Neural cell (in vitro differentiated cells): ENCODE measurements around the gene GJC3. TPM values are rescaled to one million over a fixed set of nuclear protein-coding genes. Genes with fewer than 3 reads are reported as not detected.
"Not testable (repeated sequence)": the region's sequence is repeated elsewhere in the genome, so short reads cannot be mapped to it uniquely, and the experiment has no call there.

ENCODE experiments used
- H2AFZ ChIP-seq: fragments of 200-600, 300-800 bp; sonication (generic), shearing (Covaris generic); 2 replicates; pipeline ENCODE4 v1.6.0; 2014; ENCODE audit warnings: low read depth, mild to moderate bottlenecking, antibody characterized with exemption, low read length, moderate library complexity
- H3F3A ChIP-seq: fragments of 200-600 bp; shearing (Covaris generic); 2 replicates; pipeline ENCODE4 v1.6.1; 2016; ENCODE audit warnings: mild to moderate bottlenecking, moderate library complexity, mixed read lengths, antibody characterized with exemption, low read length; ENCODE audit not compliant: insufficient read depth, poor library complexity, severe bottlenecking
- H3K27ac ChIP-seq: fragments of 200-600, 300-800 bp; sonication (generic), shearing (Covaris generic); 2 replicates; pipeline ENCODE4 v1.5.1; 2014; ENCODE audit warnings: mild to moderate bottlenecking, low read length, moderate library complexity
- H3K27me3 ChIP-seq: fragments of 300-800, 200-600 bp; sonication (generic), shearing (Covaris generic); 2 replicates; pipeline ENCODE4 v1.6.0; 2014; ENCODE audit warnings: mild to moderate bottlenecking, low read depth, low read length, moderate library complexity; ENCODE audit not compliant: insufficient read depth
- H3K36me3 ChIP-seq: fragments of 300-800, 200-600 bp; sonication (generic), shearing (Covaris generic); 2 replicates; pipeline ENCODE4 v1.5.1; 2014; ENCODE audit warnings: mild to moderate bottlenecking, antibody characterized with exemption, low read length, moderate library complexity; ENCODE audit not compliant: insufficient read depth
- H3K4me2 ChIP-seq: fragments of 300-800, 200-600 bp; sonication (generic), shearing (Covaris generic); 2 replicates; pipeline ENCODE4 v1.6.0; 2014; ENCODE audit warnings: mild to moderate bottlenecking, low read length
- H3K4me3 ChIP-seq: fragments of 300-800, 200-600 bp; sonication (generic), shearing (Covaris generic); 2 replicates; pipeline ENCODE4 v1.5.1; 2014; ENCODE audit warnings: mild to moderate bottlenecking, low read length, moderate library complexity
- H3K79me2 ChIP-seq: fragments of 200-600 bp; shearing (Covaris generic); replicated peaks from 2 replicates; pipeline ENCODE4 v1.6.0; 2014; ENCODE audit warnings: mild to moderate bottlenecking, low read length, moderate library complexity; ENCODE audit not compliant: insufficient read depth
- H3K9ac ChIP-seq: fragments of 300-800, 200-600 bp; sonication (generic), shearing (Covaris generic); 2 replicates; pipeline ENCODE4 v1.6.1; 2016; ENCODE audit warnings: mild to moderate bottlenecking, low read length, mixed read lengths
- H3K9me2 ChIP-seq: fragments of 200-600 bp; shearing (Covaris generic); 2 replicates; pipeline ENCODE4 v1.6.1; 2016; ENCODE audit warnings: mild to moderate bottlenecking, low read length, mixed read lengths; ENCODE audit not compliant: insufficient read depth
- H3K9me3 ChIP-seq: fragments of 200-600, 300-800 bp; sonication (generic), shearing (Covaris generic); 2 replicates; pipeline ENCODE4 v1.6.1; 2016; ENCODE audit warnings: mild to moderate bottlenecking, mixed run types, low read length, moderate library complexity, mixed read lengths
- H4K20me1 ChIP-seq: fragments of 200-600 bp; shearing (Covaris generic); 2 replicates; pipeline ENCODE4 v1.6.1; 2016; ENCODE audit warnings: mild to moderate bottlenecking, mixed run types; ENCODE audit not compliant: insufficient read depth
- CTCF ChIP-seq: fragments of 450-650 bp; IDR thresholded peaks from 2 replicates; pipeline ENCODE4 v1.5.1; 2014; ENCODE audit warnings: antibody characterized with exemption, mild to moderate bottlenecking, moderate library complexity; ENCODE audit not compliant: poor library complexity, severe bottlenecking
- EP300 ChIP-seq: fragments of 450-650 bp; conservative IDR thresholded peaks from 2 replicates; pipeline ENCODE4 v1.6.1; 2014; ENCODE audit warnings: antibody characterized with exemption, mild to moderate bottlenecking, moderate library complexity; ENCODE audit not compliant: poor library complexity, severe bottlenecking
- EZH2 ChIP-seq: fragments of 200-600, 300-800 bp; shearing (Covaris generic), sonication (generic); IDR thresholded peaks from 2 replicates; pipeline ENCODE4 v1.6.1; 2014; ENCODE audit warnings: antibody characterized with exemption, low read length, borderline replicate concordance, mild to moderate bottlenecking; ENCODE audit not compliant: insufficient read depth, poor library complexity, severe bottlenecking
- MXI1 ChIP-seq: fragments of 450-650 bp; conservative IDR thresholded peaks from 2 replicates; pipeline ENCODE4 v1.6.1; 2014; ENCODE audit warnings: antibody characterized with exemption, mild to moderate bottlenecking; ENCODE audit not compliant: poor library complexity, severe bottlenecking
- POLR2AphosphoS5 ChIP-seq: IDR thresholded peaks from 2 replicates; pipeline ENCODE4 v1.6.1; 2012
- RAD21 ChIP-seq: fragments of 450-650 bp; conservative IDR thresholded peaks from 2 replicates; pipeline ENCODE4 v1.6.1; 2014; ENCODE audit warnings: antibody characterized with exemption, mild to moderate bottlenecking, moderate library complexity
- REST ChIP-seq: IDR thresholded peaks from 2 replicates; pipeline ENCODE4 v1.6.1; 2012; ENCODE audit warnings: borderline replicate concordance
- SMC3 ChIP-seq: fragments of 450-650 bp; conservative IDR thresholded peaks from 2 replicates; pipeline ENCODE4 v1.6.1; 2014; ENCODE audit warnings: antibody characterized with exemption, mild to moderate bottlenecking, moderate library complexity; ENCODE audit not compliant: poor library complexity
- TAF1 ChIP-seq: IDR thresholded peaks from 2 replicates; pipeline ENCODE4 v1.6.1; 2012; ENCODE audit warnings: low read depth
- polyA plus RNA-seq: library from polyadenylated mRNA; depleted of rRNA; stranded (reverse); fragments of >200 nt; gene quantifications from 2 replicates; pipeline ENCODE4 v1.2.3, GENCODE V29; 2014

The GJC3 gene
- polyA plus RNA-seq, 1 donor from 2014 or later: not detected

GRCh38 chr7:99935009-99935408, 5.6 kb upstream of the GJC3 start:
- H3F3A ChIP-seq, H3K4me3 ChIP-seq, H4K20me1 ChIP-seq, H3K79me2 ChIP-seq, H3K9ac ChIP-seq, H3K36me3 ChIP-seq, H3K27ac ChIP-seq, H2AFZ ChIP-seq, H3K4me2 ChIP-seq, H3K9me2 ChIP-seq, H3K27me3 ChIP-seq, H3K9me3 ChIP-seq: not testable (repeated sequence)

GRCh38 chr7:99930376-99930775, 956 bp upstream of the GJC3 start:
- Histone ChIP-seq H3K27ac (no peak overlapping the region), H3K4me2 (no peak overlapping the region)
- TF ChIP-seq TAF1 (no peak), RAD21 (no peak), EP300 (no peak), REST (no peak), EZH2 (no peak), POLR2AphosphoS5 (no peak), MXI1 (no peak), SMC3 (no peak), CTCF (no peak)

GRCh38 chr7:99929730-99930053, 272 bp upstream of the GJC3 start:
- Histone ChIP-seq H3K9me2 (no peaks in the 10 kb centered on the region), H2AFZ (no peak overlapping the region), H3K27ac (no peak overlapping the region), H3F3A (no peaks in the 10 kb centered on the region), H4K20me1 (no peaks in the 10 kb centered on the region), H3K4me2 (no peak overlapping the region), H3K79me2 (no peaks in the 10 kb centered on the region), H3K9ac (no peak overlapping the region), H3K9me3 (no peaks in the 10 kb centered on the region), H3K4me3 (no peak overlapping the region), H3K27me3 (no peaks in the 10 kb centered on the region), H3K36me3 (no peaks in the 10 kb centered on the region)
- TF ChIP-seq EP300 (no peak), TAF1 (no peak)

More at GRCh38 chr7:99930376-99930775, 956 bp upstream of the GJC3 start:
- Histone ChIP-seq H2AFZ (no peak overlapping the region), H3K9me2 (no peaks in the 10 kb centered on the region), H3K36me3 (no peaks in the 10 kb centered on the region), H3K9me3 (no peaks in the 10 kb centered on the region), H3F3A (no peaks in the 10 kb centered on the region), H3K79me2 (no peaks in the 10 kb centered on the region), H4K20me1 (no peaks in the 10 kb centered on the region), H3K9ac (no peak overlapping the region), H3K27me3 (no peaks in the 10 kb centered on the region), H3K4me3 (no peak overlapping the region)
